COLO668 (cell line): ENCODE data around the gene HINT2.

Experiments
- DNase-seq: peaks from one replicate; lab custom pipeline; 2025; ENCODE audit not compliant: unreplicated experiment; lab: John Stamatoyannopoulos, UW

HINT2 gene

DNA sequence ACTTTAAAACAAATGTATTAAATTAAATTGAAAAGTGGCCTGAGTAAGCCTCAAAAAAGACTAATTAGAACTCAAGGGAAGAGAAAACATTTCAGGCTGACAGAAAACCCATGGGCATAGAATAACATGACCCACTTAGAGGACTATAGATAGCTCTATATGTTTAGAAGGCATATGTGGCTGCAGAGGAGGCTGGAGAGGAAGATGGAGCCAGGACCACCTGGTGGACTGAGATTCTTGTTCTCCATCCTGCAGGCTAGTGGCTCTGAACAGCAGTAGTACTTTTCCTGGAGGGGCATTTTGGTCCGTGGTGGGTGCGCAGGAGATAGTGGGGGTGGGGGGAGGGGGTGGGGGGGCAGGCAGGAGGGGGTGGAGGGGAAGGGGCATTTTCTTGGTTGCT, 33.8 kb downstream of the HINT2 start:
- DNase-seq: no peak

DNA sequence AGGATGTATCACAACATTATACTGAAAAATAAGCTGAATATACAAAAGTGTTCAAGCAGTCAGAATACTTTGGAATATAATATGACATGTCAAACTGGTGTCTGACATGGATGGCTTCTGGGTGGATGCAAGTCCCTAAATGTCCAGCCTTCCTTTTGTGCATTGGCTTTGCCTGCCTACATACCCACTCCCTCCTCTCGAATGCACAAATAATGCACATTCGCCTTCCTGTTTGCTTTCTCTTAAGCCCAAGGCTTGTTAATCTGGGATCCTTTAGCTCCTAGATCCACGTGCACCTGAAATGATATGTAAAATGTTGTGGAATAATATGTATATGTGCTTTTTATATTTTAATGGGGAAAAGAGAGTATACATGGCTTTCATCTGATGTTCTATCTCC, 36.3 kb downstream of the HINT2 start:
- no peak for DNase-seq

DNA sequence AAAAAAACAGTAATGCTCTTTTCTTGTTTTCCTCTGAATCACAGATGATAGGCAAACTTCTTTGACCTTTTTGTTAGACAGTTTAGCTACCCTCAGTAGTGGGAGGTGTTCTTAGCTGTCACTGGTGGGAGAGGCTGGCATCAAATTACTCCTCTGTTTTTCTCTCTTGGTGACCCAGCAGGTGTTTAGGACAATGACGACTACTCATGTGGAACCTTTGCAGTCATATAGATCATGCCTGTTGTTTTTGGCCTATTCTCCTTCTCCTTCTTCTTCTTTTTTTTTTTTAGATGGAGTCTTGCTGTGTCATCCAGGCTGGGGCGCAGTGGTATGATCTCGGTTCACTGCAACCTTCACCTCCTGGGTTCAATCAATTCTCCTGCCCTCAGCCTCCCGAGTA, 38.8 kb downstream of the HINT2 start:
- DNase-seq: peak; percentile 71

DNA sequence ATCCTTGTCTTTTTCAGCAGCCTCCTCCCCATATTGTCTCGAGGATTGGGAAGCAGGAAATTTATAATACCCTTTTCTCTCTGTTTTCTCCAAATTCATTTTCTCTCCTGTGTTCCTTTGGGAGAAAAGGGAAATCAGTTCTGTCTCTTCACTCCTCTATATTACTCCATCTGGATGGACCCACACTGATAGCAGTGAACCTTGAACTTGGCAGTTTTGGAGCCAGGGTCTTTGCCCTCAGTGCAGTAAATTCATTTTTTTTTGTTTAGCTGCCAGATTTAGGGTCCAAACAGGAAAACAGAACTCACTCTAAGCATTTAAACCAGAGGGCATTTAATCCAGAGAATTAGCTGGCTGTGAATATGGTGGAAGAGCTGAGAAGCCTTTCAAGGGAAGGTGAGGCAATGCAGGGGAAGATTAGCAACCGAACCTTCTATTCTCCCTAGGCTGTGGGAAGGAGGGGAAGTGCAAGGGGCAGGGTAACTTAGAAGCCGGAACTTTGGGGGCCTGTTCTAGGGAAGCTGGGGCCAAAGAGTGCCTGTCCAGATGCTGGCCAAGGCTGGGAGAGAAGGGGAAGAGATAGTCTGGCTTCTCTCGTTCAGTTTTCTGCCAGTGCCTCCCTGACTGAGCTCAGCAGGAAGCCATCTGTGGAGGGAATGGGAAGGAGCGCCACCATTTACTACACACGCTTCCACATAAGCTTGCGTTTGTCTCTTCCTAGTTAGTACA, 39.8 kb downstream of the HINT2 start:
- peak; percentile 26 for DNase-seq

DNA sequence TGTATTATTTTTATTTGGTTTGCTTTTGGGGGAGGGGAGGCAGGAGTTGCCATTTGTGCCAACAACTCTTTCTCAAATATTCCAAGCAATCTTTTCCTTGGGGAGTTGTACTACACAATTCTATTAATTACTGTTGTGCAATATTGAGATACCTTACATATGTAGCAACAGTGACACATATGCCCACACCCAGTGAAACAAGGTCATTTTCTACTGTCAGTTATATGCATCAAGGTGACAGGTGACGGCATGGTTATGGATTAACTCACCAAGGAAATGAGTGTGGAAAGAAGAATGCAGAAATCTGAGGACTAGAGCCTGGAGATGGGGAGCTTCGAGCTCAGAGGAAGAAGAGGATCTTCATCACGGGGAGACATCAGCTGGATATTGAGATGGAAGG, 42.9 kb downstream of the HINT2 start:
- no peak for DNase-seq

DNA sequence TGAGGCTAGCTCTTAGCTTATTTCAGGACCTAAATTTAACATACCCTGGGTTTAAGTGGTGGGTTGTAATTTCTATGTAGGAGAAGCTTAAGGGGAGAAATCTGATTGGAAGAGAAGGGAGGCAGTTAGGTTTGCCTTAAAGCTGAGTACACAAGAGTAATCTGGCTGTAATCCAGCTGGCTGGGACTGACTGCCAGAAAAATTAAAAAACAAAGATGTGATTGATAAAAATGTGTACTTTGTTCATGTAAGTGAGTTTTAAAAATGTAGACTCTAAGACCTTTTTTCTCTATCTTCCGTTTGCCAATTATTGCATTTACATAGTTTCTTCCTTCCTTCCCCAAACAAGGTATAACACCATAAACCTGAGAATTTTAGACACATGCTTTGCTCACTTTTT, 43.3 kb downstream of the HINT2 start:
- DNase-seq: peak; percentile 10

DNA sequence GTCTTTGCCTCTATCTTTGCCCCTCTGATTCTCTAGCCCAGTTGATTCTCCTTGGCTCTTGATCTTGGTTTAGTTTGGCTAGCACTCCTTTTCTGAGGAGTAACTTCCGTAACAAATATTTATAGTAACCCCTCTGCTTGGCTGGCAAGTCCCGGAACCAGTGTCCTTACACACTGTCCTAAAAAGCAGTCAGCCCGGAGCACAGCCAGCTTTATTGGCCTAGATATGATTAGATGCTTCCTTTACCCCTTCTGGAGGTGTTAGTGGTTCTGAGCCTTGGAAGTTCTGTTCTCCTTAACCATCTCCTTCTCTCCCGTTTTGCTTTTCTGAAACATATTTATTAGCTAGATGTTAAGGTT, 43.8 kb downstream of the HINT2 start:
- no peak for DNase-seq

DNA sequence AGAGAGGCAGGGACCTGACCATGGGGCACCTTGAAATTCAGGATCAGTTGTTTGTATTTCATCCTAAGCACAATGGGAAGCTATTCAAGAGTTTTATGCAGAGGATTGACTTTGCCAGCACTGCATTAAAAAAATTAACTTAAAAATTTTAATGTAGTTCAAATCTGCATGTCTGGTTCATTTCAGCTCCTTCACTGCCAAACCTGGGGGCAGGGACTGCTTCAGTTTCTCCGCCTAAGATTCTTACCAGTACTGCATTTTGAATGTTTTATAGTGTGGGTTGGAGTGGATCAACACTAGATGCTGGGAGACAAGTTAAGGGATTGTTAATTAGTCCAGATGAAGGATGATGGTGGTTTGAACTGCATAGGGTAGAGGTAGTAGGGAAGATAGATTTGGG, 45.1 kb downstream of the HINT2 start:
- DNase-seq: no peak

DNA sequence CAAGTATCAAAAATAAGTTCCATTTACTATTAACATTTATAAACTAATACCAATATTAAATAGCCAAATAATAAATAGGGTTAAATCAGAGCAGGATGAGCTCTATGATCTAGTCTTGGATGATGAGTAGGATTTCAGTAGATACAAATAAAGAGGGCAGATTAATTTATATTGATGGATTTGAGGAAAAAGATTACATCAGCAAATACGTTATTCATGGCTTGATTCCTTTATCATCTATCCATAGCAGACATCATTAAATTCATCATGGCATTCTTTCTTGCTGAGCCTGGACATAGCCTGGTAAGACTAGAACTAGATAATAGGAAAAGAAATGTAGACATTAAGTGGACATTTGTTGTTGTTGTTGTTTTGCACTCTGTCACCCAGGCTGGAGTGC, 47.4 kb downstream of the HINT2 start:
- no peak for DNase-seq

DNA sequence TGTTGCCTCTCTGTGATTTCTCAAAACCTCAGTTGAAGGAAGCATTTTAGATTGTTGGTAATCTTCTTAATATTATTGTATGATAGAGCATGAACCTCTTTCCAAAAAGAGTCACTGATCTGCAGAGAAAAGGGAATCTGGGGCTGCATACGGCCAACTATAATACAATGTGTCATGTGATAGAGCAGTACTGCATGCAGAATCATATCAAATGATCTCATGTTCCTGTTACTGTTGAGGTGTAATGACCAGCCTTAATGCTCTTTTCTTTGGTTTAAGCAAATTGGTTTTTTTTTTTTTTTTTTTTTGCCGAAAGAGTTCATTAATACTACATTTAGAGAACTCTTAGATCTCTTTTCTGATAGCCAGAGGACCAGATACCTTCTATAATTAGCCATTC, 47.8 kb downstream of the HINT2 start:
- no peak for DNase-seq

DNA sequence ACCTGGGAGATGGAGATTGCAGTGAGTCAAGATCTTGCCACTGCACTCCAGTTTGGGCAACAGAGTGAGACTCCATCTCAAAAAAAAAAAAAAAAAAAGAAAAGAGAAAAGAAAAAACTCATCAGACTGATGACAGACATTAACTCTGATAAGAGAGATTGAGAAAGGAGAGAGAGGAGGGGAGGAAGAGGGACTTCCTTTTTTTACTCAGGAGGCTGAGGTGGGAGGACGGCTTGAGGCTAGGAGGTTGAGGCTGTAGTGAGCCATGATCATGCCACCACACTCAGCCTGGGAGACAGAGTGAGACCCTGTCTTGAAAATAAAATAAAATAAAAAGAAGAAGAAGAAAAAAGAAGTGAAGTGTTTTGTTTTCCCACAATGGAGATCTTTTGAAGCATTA, 51.0 kb downstream of the HINT2 start:
- DNase-seq: no peak

DNA sequence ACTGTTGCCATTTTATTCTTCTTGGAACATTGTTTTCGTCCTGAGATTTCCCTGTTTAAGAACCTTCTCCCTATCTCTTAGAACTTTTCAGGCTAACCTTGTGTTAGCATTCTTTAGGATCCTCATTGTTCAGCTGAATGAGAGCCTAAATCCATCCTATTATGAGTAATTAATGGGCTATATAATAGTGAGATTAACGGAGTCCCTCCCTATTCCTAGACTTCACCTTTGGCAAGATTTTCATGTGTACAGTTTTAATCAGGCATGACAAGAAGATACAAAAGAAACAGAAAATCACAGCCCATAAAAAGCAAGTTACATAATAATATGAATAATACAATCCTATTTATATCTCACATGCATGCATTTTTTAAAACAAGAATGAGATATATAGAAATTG, 51.7 kb downstream of the HINT2 start:
- DNase-seq: no peak
